HG03139 (cell line): Measurements from ENCODE around the gene PRICKLE2.

ENCODE experiments used
- ATAC-seq: cut with Tn5 transposase; IDR thresholded peaks from one replicate; pipeline ENCODE4 v1.9.1; 2021; ENCODE audit not compliant: unreplicated experiment

The PRICKLE2 gene

GRCh38 chr3:64191822-64192221 lies 33.4 kb downstream of the PRICKLE2 start:
- no peak for ATAC-seq

- no peak for ATAC-seq
These were observed 34.5 kb downstream of the PRICKLE2 start for GRCh38 chr3:64190517-64191515.

- ATAC-seq, result no peak
These were observed 36.3 kb downstream of the PRICKLE2 start for GRCh38 chr3:64188810-64189560.

GRCh38 chr3:64187065-64187959 lies 38.0 kb downstream of the PRICKLE2 start:
- ATAC-seq, result no peak

GRCh38 chr3:64186667-64187064 lies 38.6 kb downstream of the PRICKLE2 start:
- no peak for ATAC-seq

GRCh38 chr3:64185436-64185835 lies 39.8 kb downstream of the PRICKLE2 start:
- ATAC-seq, result no peak

GRCh38 chr3:64184621-64185020 lies 40.6 kb downstream of the PRICKLE2 start:
- no peak for ATAC-seq

- no peak for ATAC-seq
These were observed 45.4 kb downstream of the PRICKLE2 start for GRCh38 chr3:64179860-64180259.

- no peak for ATAC-seq
These were observed 46.0 kb downstream of the PRICKLE2 start for GRCh38 chr3:64179249-64179648.

GRCh38 chr3:64178419-64178818 lies 46.8 kb downstream of the PRICKLE2 start:
- no peak for ATAC-seq

- no peak for ATAC-seq
These were observed 48.7 kb downstream of the PRICKLE2 start for GRCh38 chr3:64176461-64176996.

- no peak for ATAC-seq
These were observed 50.9 kb downstream of the PRICKLE2 start for GRCh38 chr3:64174328-64174727.

GRCh38 chr3:64173563-64173962 lies 51.7 kb downstream of the PRICKLE2 start:
- no peak for ATAC-seq

- ATAC-seq, result no peak
These were observed 55.0 kb downstream of the PRICKLE2 start for GRCh38 chr3:64170270-64170669.

- ATAC-seq, result no peak
These were observed 57.4 kb downstream of the PRICKLE2 start for GRCh38 chr3:64167868-64168267.

GRCh38 chr3:64167351-64167750 lies 57.9 kb downstream of the PRICKLE2 start:
- no peak for ATAC-seq

GRCh38 chr3:64166584-64167162 lies 58.6 kb downstream of the PRICKLE2 start:
- ATAC-seq, result no peak

- no peak for ATAC-seq
These were observed 60.9 kb downstream of the PRICKLE2 start for GRCh38 chr3:64164349-64164748.

- ATAC-seq, result no peak
These were observed 61.5 kb downstream of the PRICKLE2 start for GRCh38 chr3:64163755-64164148.

- no peak for ATAC-seq
These were observed 62.1 kb downstream of the PRICKLE2 start for GRCh38 chr3:64163019-64163754.
